H1 (cell line): ENCODE results near the gene CLEC16A. TPM values are rescaled to one million over a fixed set of nuclear protein-coding genes. Genes with fewer than 3 reads are reported as not detected.

Source experiments
- CHD1 ChIP-seq: IDR thresholded peaks from 2 replicates; pipeline ENCODE4 v1.6.1; 2012; ENCODE audit warnings: low read depth, low read length, improper control_type of control experiment
- GTF2F1 ChIP-seq: IDR thresholded peaks from 2 replicates; pipeline ENCODE4 v1.6.1; 2012; ENCODE audit warnings: low read depth, low read length, improper control_type of control experiment, borderline replicate concordance
- HDAC6 ChIP-seq: IDR thresholded peaks from one replicate; pipeline ENCODE4 v1.7.1; 2012; ENCODE audit warnings: low read depth, mild to moderate bottlenecking, inconsistent platforms, low read length, moderate library complexity
- TEAD4 ChIP-seq: IDR thresholded peaks from 2 replicates; pipeline ENCODE4 v1.6.1; 2012; ENCODE audit warnings: low read depth, low read length, inconsistent platforms, mixed read lengths
- polyA plus RNA-seq, 7 experiments: library from polyadenylated mRNA; depleted of rRNA in 3 of 7; stranded (reverse) in 5 of 7; unstranded in 2 of 7; fragments of >200 nt in 5 of 7; fragments of 200-250 nt in 2 of 7; gene quantifications; 1 replicate in 5 of 7; 2 replicates in 1 of 7; 4 replicates in 1 of 7; pipeline versions ENCODE4 v1.2.1 to v1.2.3, GENCODE V29; 2011 to 2013; ENCODE audit warnings: missing spikeins in 2 of 7, mixed read lengths in 2 of 7
- total RNA-seq: library from RNA; stranded (reverse); fragmentation: NEBNext Ultra II Directional; extraction: Animal tissue kit (Norgen Biotek cat#: 25700); gene quantifications from 2 replicates; pipeline ENCODE4 v1.2.1, GENCODE V29; 2021
- TF ChIP-seq, protein P1 (sequence below): IDR thresholded peaks from 2 replicates; pipeline ENCODE4 v1.6.1; 2012; ENCODE audit warnings: low read length, inconsistent platforms

The CLEC16A gene
- total and polyA plus RNA-seq, 2 of the 8 experiments (the other 6 are each of a cell fraction or from before 2014, with no cell fraction given) = 7.6 to 19.3 TPM

GRCh38 chr16:11098601-11099390 lies 154.4 kb downstream of the CLEC16A start (continued):
- TF ChIP-seq, protein P1, sequence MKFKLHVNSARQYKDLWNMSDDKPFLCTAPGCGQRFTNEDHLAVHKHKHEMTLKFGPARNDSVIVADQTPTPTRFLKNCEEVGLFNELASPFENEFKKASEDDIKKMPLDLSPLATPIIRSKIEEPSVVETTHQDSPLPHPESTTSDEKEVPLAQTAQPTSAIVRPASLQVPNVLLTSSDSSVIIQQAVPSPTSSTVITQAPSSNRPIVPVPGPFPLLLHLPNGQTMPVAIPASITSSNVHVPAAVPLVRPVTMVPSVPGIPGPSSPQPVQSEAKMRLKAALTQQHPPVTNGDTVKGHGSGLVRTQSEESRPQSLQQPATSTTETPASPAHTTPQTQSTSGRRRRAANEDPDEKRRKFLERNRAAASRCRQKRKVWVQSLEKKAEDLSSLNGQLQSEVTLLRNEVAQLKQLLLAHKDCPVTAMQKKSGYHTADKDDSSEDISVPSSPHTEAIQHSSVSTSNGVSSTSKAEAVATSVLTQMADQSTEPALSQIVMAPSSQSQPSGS = no peak
- no peak for TF ChIP-seq GTF2F1
- no peak for TF ChIP-seq TEAD4
- TF ChIP-seq CHD1 = no peak
- TF ChIP-seq HDAC6 = no peak
